ENCODE results near the gene TMEM270.

The TMEM270 gene

GRCh38 chr7:73822319-73823173 lies 38.4 kb upstream of the TMEM270 start:
- no peak for DNase-seq (ENCODE audit: low spot score)
- TF ChIP-seq CTCF (IDR thresholded peaks at IDR 0.05; ENCODE audit: extremely low read depth, missing control alignments), result no peak

GRCh38 chr7:73823257-73823656 lies 37.7 kb upstream of the TMEM270 start:
- DNase-seq (ENCODE audit: low spot score), result no peak
- TF ChIP-seq CTCF (IDR thresholded peaks at IDR 0.05; ENCODE audit: extremely low read depth, missing control alignments), result no peak

- DNase-seq (ENCODE audit: low spot score), result no peak
- no peak for TF ChIP-seq CTCF (IDR thresholded peaks at IDR 0.05; ENCODE audit: extremely low read depth, missing control alignments)
Measured at GRCh38 chr7:73823873-73824592, 36.9 kb upstream of the TMEM270 start.

- DNase-seq (ENCODE audit: low spot score), result no peak
- no peak for TF ChIP-seq CTCF (IDR thresholded peaks at IDR 0.05; ENCODE audit: extremely low read depth, missing control alignments)
Measured at GRCh38 chr7:73824986-73825385, 36.0 kb upstream of the TMEM270 start.

- no peak for DNase-seq (ENCODE audit: low spot score)
- no peak for TF ChIP-seq CTCF (IDR thresholded peaks at IDR 0.05; ENCODE audit: extremely low read depth, missing control alignments)
Measured at GRCh38 chr7:73827567-73828106, 33.3 kb upstream of the TMEM270 start.

- no peak for DNase-seq (ENCODE audit: low spot score)
- no peak for TF ChIP-seq CTCF (IDR thresholded peaks at IDR 0.05; ENCODE audit: extremely low read depth, missing control alignments)
Measured at GRCh38 chr7:73828107-73828803, 32.7 kb upstream of the TMEM270 start.
